HG03095 (cell line): Measurements from ENCODE around the gene HSPB1.
A peak's percentile ranks its signal among the peaks of the same experiment; 100 is the strongest.
"Not testable (repeated sequence)": the region's sequence is repeated elsewhere in the genome, so short reads cannot be mapped to it uniquely, and the experiment has no call there.

Experiments used
- ATAC-seq: cut with Tn5 transposase; IDR thresholded peaks from one replicate; pipeline ENCODE4 v1.9.1; 2021; ENCODE audit warnings: moderate library complexity; ENCODE audit not compliant: unreplicated experiment

Gene HSPB1

GRCh38 chr7:76302347-76303201 lies at the start of gene HSPB1:
TSS of gene HSPB1 (plus strand) at chr7:76302673. CDS start at chr7:76302713, 40 bp downstream.
- peak; percentile 56 for ATAC-seq

GRCh38 chr7:76254781-76255180 lies 47.7 kb upstream of the HSPB1 start:
- ATAC-seq, result no peak

GRCh38 chr7:76257973-76258372 lies 44.5 kb upstream of the HSPB1 start:
- ATAC-seq, result no peak

- no peak for ATAC-seq
Observed at GRCh38 chr7:76259124-76260093, 43.1 kb upstream of the HSPB1 start.

- no peak for ATAC-seq
Observed at GRCh38 chr7:76260171-76260703, 42.2 kb upstream of the HSPB1 start.

- ATAC-seq, result no peak
Observed at GRCh38 chr7:76261329-76261728, 41.1 kb upstream of the HSPB1 start.

GRCh38 chr7:76261931-76262330 lies 40.5 kb upstream of the HSPB1 start:
- no peak for ATAC-seq

GRCh38 chr7:76262683-76263402 lies 39.6 kb upstream of the HSPB1 start:
- ATAC-seq, result no peak

GRCh38 chr7:76265299-76265698 lies 37.2 kb upstream of the HSPB1 start:
- no peak for ATAC-seq

- ATAC-seq, result no peak
Observed at GRCh38 chr7:76267107-76267893, 35.2 kb upstream of the HSPB1 start.

- ATAC-seq, result no peak
Observed at GRCh38 chr7:76267894-76268183, 34.6 kb upstream of the HSPB1 start.

- ATAC-seq, result no peak
Observed at GRCh38 chr7:76268376-76268775, 34.1 kb upstream of the HSPB1 start.

- no peak for ATAC-seq
Observed at GRCh38 chr7:76269895-76270294, 32.6 kb upstream of the HSPB1 start.

- not testable (repeated sequence) for ATAC-seq
Observed at GRCh38 chr7:76271384-76271783, 31.1 kb upstream of the HSPB1 start.

GRCh38 chr7:76272142-76272541 lies 30.3 kb upstream of the HSPB1 start:
- no peak for ATAC-seq

- no peak for ATAC-seq
Observed at GRCh38 chr7:76272851-76273497, 29.5 kb upstream of the HSPB1 start.

GRCh38 chr7:76273503-76273902 lies 29.0 kb upstream of the HSPB1 start:
- ATAC-seq, result no peak

- ATAC-seq, result no peak
Observed at GRCh38 chr7:76278540-76278939, 23.9 kb upstream of the HSPB1 start.

- ATAC-seq, result no peak
Observed at GRCh38 chr7:76280408-76280807, 22.1 kb upstream of the HSPB1 start.
